Activated CD8-positive, alpha-beta memory T cell treated with anti-CD3 and anti-CD28 coated beads, Interleukin-2, amount 10 ng/mL, durations not matched to agents 7 days and 5 days (primary cell): ENCODE data around the gene HNRNPR. TPM values are rescaled to one million over a fixed set of nuclear protein-coding genes. Genes with fewer than 3 reads are reported as not detected.
"Not testable (repeated sequence)": the region's sequence is repeated elsewhere in the genome, so short reads cannot be mapped to it uniquely, and the experiment has no call there.

Experiments
- ATAC-seq: fragments of 150-1000 bp; cut with Tn5 transposase; one replicate; pipeline ENCODE4 v1.10.0; 2021; ENCODE audit warnings: moderate library complexity
- CTCF ChIA-PET: fragments of 350-600 bp; sonication (Branson Sonifier 250); formaldehyde crosslinking; loops from one replicate; lab custom pipeline; 2021; ENCODE audit warnings: antibody characterized with exemption; lab: Charles Lee
- DNase-seq: peaks from one replicate; pipeline ENCODE4 v3.0.0-alpha.2; 2020
- H3K27ac Mint-ChIP-seq: one replicate; pipeline ENCODE4 v1.8.0; 2021; ENCODE audit warnings: mild to moderate bottlenecking, mixed read lengths
- H3K27me3 Mint-ChIP-seq: one replicate; pipeline ENCODE4 v1.8.0; 2021; ENCODE audit warnings: mixed read lengths
- H3K36me3 Mint-ChIP-seq: one replicate; pipeline ENCODE4 v1.8.0; 2021; ENCODE audit warnings: mild to moderate bottlenecking, mixed read lengths
- H3K4me1 Mint-ChIP-seq: one replicate; pipeline ENCODE4 v1.8.0; 2021; ENCODE audit warnings: mixed read lengths
- H3K4me3 Mint-ChIP-seq: one replicate; pipeline ENCODE4 v1.8.0; 2021; ENCODE audit warnings: mild to moderate bottlenecking, moderate library complexity, mixed read lengths
- H3K9me3 Mint-ChIP-seq: one replicate; pipeline ENCODE4 v1.8.0; 2022; ENCODE audit warnings: low read depth, mixed read lengths
- total RNA-seq, 2 experiments: library from RNA; stranded (reverse); gene quantifications; one replicate each; pipeline ENCODE4 v1.2.3, GENCODE V29; 2021

Gene HNRNPR
- total RNA-seq, 2 experiments from 2014 or later, result 220 to 222 TPM

GRCh38 chr1:23376890-23377811 lies 33.1 kb upstream of the HNRNPR start:
- ATAC-seq (no peak), DNase-seq (no peak)
- H3K27ac Mint-ChIP-seq, result no peak overlapping the region
- no peaks in the 10 kb centered on the region for H3K9me3 Mint-ChIP-seq
- H3K4me3 Mint-ChIP-seq, result no peak overlapping the region
- H3K4me1 Mint-ChIP-seq, result no peaks in the 10 kb centered on the region
- CTCF ChIA-PET, result interaction anchor here (1.1 kb wide), 1 partner anchor 8 kb away, joined by 3 read pairs; no protein-coding TSS in a partner anchor
- no peaks in the 10 kb centered on the region for H3K27me3 Mint-ChIP-seq
- H3K36me3 Mint-ChIP-seq, result no peaks in the 10 kb centered on the region

DNA sequence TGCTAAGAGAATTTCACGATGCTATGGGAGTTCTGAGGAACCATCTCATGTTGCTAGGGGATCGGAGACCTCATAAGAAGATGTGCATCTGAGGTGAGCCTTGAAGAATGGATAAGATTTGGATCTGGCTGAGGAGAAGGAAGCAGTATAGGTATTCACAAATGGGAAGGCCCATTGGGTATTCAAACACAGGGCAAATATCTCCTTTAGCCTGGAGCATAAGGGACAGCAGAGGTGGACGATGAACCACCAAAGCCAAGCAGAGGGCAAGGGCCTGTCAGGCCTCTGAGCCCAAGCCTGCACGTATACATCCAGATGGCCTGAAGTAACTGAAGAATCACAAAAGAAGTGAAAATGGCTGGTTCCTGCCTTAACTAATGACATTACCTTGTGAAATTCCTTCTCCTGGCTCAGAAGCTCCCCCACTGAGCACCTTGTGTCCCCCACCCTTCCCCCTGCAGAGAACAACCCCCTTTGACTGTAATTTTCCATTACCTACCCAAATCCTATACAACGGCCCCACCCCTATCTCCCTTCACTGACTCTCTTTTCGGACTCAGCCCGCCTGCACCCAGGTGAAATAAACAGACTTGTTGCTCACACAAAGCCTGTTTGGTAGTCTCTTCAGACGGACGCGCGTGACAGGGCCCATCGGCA lies 30.1 kb upstream of the HNRNPR start:
- H3K4me1 Mint-ChIP-seq, result peaks cover 16% of the 10 kb centered on the region
- CTCF ChIA-PET, H3K9me3 Mint-ChIP-seq, DNase-seq, H3K27me3 Mint-ChIP-seq, H3K27ac Mint-ChIP-seq, ATAC-seq, H3K4me3 Mint-ChIP-seq, H3K36me3 Mint-ChIP-seq: not testable (repeated sequence)

DNA sequence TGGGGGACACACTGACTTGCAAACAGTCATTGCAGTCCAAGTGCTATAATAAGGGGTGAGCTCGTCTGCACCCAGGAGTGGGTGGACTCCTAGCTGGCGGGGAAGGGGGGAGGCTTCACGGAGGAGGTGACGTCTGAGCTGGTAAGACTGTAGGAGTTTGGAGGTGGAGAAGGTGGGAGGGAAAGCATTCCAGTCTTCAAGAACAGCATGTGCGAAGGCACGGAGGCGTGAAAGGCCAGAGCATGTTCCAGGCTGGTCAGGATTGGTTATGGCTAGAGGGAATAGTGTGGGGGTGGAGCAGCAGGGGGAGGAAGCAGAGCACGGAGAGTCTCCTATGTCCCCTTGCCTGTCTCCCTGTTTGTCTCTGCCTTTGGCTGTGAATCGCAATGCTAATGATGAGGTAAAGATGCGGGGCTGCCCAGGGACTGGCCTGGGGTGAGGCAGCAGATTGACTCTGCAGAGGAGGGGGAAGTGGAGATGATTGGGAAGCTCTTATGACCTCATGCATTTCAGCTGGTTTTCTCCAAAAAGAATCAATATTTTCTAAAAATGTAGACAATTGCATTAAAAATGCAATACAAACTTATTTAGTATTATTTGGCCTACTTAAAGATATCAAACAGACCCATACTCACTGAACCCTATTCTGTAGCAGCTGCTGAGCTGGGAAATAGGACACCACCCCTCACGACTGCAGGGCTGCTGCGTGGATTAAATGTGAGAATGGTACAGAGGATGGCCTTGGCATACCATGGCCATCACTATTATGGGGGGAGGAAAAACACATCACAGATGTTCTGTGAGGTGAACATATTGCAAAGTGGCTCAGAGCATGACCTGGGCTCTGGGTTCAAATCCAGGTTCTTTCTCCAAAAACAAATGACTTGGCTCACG lies 28.1 kb upstream of the HNRNPR start:
- Mint-ChIP-seq H3K4me1 (peaks cover 22% of the 10 kb centered on the region), H3K4me3 (no peak overlapping the region)

GRCh38 chr1:23370709-23371584 lies 26.9 kb upstream of the HNRNPR start:
- DNase-seq (no peak), ATAC-seq (no peak)
- Mint-ChIP-seq H3K9me3 (peaks cover 6% of the 10 kb centered on the region), H3K4me1 (peaks cover 30% of the 10 kb centered on the region), H3K36me3 (peaks cover 15% of the 10 kb centered on the region), H3K27me3 (no peaks in the 10 kb centered on the region), H3K27ac (no peak overlapping the region), H3K4me3 (no peak overlapping the region)
- CTCF ChIA-PET, result interaction anchor here (2.7 kb wide), 1 partner anchor 33 kb away, joined by 11 read pairs; no protein-coding TSS in a partner anchor

More for the DNA sequence above, 28.1 kb upstream of the HNRNPR start:
- peaks cover 4% of the 10 kb centered on the region for H3K36me3 Mint-ChIP-seq
- H3K27ac Mint-ChIP-seq, result no peak overlapping the region
- DNase-seq (no peak), ATAC-seq (no peak)
- CTCF ChIA-PET, result interaction anchor here (2.7 kb wide), 1 partner anchor 31 kb away, joined by 11 read pairs; no protein-coding TSS in a partner anchor
- H3K9me3 Mint-ChIP-seq, result no peaks in the 10 kb centered on the region
- no peaks in the 10 kb centered on the region for H3K27me3 Mint-ChIP-seq

DNA sequence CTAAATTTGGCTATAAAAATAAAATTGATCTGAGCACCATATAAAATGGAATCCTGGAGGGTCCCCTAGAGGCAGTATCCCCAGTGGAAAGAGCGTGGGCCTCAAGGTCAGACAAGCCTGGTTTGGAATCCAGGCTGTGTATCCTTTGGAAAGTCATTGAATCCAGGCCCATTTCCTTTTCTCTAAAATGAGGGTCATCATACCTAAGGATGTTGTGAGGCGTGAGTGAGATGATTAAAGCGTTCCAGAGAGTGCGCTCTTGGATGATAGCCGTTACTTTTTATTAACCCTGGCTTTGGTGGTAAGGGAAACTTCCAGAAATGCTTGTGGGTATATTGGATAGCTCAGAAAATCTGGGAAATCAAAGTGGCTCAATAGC lies 26.2 kb upstream of the HNRNPR start:
- no peaks in the 10 kb centered on the region for H3K27me3 Mint-ChIP-seq
- peaks cover 30% of the 10 kb centered on the region for H3K4me1 Mint-ChIP-seq
- peaks cover 6% of the 10 kb centered on the region for H3K9me3 Mint-ChIP-seq
- peaks cover 20% of the 10 kb centered on the region for H3K36me3 Mint-ChIP-seq
- CTCF ChIA-PET, result interaction anchor here (2.7 kb wide), 1 partner anchor 33 kb away, joined by 11 read pairs; no protein-coding TSS in a partner anchor
- ATAC-seq, result no peak
- H3K4me3 Mint-ChIP-seq, result peak overlapping the region; percentile 91
- DNase-seq, result no peak
- peak overlapping the region; percentile 66 for H3K27ac Mint-ChIP-seq

DNA sequence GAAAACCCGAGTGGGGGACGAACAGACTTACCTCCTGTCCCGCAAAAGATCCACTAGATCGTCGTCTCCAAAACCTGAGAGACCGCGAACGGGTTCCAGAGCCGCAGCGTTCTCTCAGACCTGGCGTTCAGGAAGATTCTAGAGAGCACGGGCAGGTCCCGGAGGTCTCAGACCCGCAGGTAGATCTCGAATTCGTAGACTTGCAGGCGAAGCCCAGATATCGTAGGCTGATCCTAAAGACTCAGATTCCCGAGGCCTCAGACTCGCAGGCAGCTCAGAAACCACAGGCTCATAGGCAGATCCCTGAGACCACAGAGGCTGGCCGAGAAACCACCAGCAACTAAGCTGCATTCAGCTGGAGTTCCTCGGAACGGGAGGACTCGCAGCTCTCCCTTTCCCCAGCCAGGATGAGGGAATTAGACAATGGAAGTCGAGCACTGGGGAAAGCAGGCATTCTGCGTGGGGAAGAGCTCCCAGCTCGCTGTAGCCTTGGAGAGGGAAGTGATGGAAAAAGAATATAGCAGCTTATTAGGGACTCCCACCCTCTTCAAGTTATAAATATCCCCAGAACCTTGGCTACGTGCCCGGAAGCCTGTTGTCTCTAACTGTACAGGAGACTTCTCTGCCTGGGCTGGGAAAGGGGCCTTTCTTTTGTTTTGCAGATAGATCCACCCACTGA lies 25.4 kb upstream of the HNRNPR start, which contains the start of gene ZNF436:
Gene ZNF436 (minus strand): TSS at position 502 of the 679 bp plus-strand sequence. CDS start 1,831 bp downstream, outside the sequence.
- H3K27ac Mint-ChIP-seq, result peak within 1 kb of the TSS; percentile 98
- H3K4me1 Mint-ChIP-seq, result peaks cover 30% of the 10 kb centered on the region
- H3K4me3 Mint-ChIP-seq, result peak within 1 kb of the TSS; percentile 91
- CTCF ChIA-PET, result interaction anchor here (0.7 to 2.7 kb wide), 2 partner anchors 34 to 163 kb away, joined by 3 to 11 read pairs; no protein-coding TSS in a partner anchor
- ATAC-seq, result no peak
- H3K9me3 Mint-ChIP-seq, result peaks cover 7% of the 10 kb centered on the region
- H3K36me3 Mint-ChIP-seq, result peaks cover 27% of the 10 kb centered on the region
- no peaks in the 10 kb centered on the region for H3K27me3 Mint-ChIP-seq
- DNase-seq, result peak; percentile 47

GRCh38 chr1:23368562-23369334 lies 24.7 kb upstream of the HNRNPR start:
- CTCF ChIA-PET, result interaction anchor here (1.1 to 2.4 kb wide), 5 partner anchors 18 to 160 kb away, joined by 3 to 16 read pairs (median 4); partner anchors contain the start of gene HNRNPR
- H3K4me3 Mint-ChIP-seq, result peak overlapping the region; percentile 91
- peaks cover 30% of the 10 kb centered on the region for H3K4me1 Mint-ChIP-seq
- H3K36me3 Mint-ChIP-seq, result peaks cover 34% of the 10 kb centered on the region
- no peaks in the 10 kb centered on the region for H3K27me3 Mint-ChIP-seq
- DNase-seq (peak; percentile 90), ATAC-seq (peak; percentile 82)
- peak overlapping the region; percentile 98 for H3K27ac Mint-ChIP-seq
- H3K9me3 Mint-ChIP-seq, result peaks cover 8% of the 10 kb centered on the region

DNA sequence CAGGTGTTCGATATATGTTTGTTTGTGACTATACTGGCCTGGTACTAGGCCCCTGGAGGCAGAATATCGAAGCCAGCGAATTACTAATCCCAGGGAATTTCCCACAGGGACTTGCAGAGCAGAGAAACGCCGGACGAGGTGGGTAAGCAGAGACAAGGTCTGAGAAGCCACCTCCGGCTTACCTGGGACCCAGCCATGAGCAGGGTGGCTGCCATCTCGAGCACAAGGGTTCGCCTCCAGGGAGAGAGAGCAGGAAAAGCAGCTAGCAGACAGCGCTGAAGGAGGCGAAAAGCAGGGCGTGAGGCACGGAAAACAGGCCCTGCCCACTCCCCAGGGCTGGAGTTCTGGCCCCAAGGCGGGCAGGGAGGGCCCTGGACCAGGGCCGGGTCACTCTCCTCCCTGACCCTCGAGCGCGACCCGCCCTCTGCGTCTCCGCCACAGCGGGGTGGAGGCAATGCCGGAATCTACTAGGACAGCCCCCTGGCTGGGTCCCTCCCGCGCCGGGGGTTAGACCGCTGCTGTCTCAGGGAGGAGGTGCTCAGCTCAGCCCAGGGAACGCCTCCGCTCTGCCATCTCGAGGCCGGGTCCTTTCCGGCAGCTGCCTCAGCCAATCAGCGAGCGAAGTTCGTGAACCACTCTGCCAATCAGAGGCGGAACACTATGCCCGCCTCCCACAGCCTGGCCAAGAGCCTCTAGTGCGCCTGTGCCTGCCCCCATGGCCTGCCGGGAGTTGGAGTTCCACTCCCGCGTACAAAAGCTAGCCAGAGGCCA lies 23.9 kb upstream of the HNRNPR start:
- peak; percentile 99 for DNase-seq
- H3K9me3 Mint-ChIP-seq, result peaks cover 9% of the 10 kb centered on the region
- CTCF ChIA-PET, result interaction anchor here (0.8 to 2.4 kb wide), 7 partner anchors 17 to 782 kb away, joined by 3 to 16 read pairs (median 4); partner anchors contain the start of gene HNRNPR
- peak overlapping the region; percentile 98 for H3K27ac Mint-ChIP-seq
- peaks cover 41% of the 10 kb centered on the region for H3K36me3 Mint-ChIP-seq
- peak overlapping the region; percentile 91 for H3K4me3 Mint-ChIP-seq
- ATAC-seq, result peak; percentile 93
- peaks cover 30% of the 10 kb centered on the region for H3K4me1 Mint-ChIP-seq
- H3K27me3 Mint-ChIP-seq, result no peaks in the 10 kb centered on the region

- H3K27me3 Mint-ChIP-seq, result no peaks in the 10 kb centered on the region
- peaks cover 14% of the 10 kb centered on the region for H3K9me3 Mint-ChIP-seq
- H3K27ac Mint-ChIP-seq, result peak overlapping the region; percentile 98
- peaks cover 30% of the 10 kb centered on the region for H3K4me1 Mint-ChIP-seq
- CTCF ChIA-PET, result interaction anchor here (0.8 to 2.4 kb wide), 7 partner anchors 16 to 783 kb away, joined by 3 to 16 read pairs (median 4); partner anchors contain the start of gene HNRNPR
- peak overlapping the region; percentile 91 for H3K4me3 Mint-ChIP-seq
- ATAC-seq (no peak), DNase-seq (no peak)
- peaks cover 46% of the 10 kb centered on the region for H3K36me3 Mint-ChIP-seq
These were observed 23.3 kb upstream of the HNRNPR start for GRCh38 chr1:23367451-23367790.

GRCh38 chr1:23366598-23366997 lies 22.5 kb upstream of the HNRNPR start:
- peak overlapping the region; percentile 91 for H3K4me3 Mint-ChIP-seq
- H3K27ac Mint-ChIP-seq, result no peak overlapping the region
- DNase-seq, result no peak
- H3K36me3 Mint-ChIP-seq, result peaks cover 54% of the 10 kb centered on the region
- peaks cover 21% of the 10 kb centered on the region for H3K9me3 Mint-ChIP-seq
- H3K27me3 Mint-ChIP-seq, result no peaks in the 10 kb centered on the region
- CTCF ChIA-PET, result interaction anchor here (1.2 to 2.4 kb wide), 3 partner anchors 20 to 22 kb away, joined by 4 to 16 read pairs (median 5); partner anchors contain the start of gene HNRNPR
- H3K4me1 Mint-ChIP-seq, result peaks cover 30% of the 10 kb centered on the region
- no peak for ATAC-seq
